GM12892 (cell line): Measurements from ENCODE around the gene RFTN2. TPM values are rescaled to one million over a fixed set of nuclear protein-coding genes. Genes with fewer than 3 reads are reported as not detected.
"Not testable (repeated sequence)": the region's sequence is repeated elsewhere in the genome, so short reads cannot be mapped to it uniquely, and the experiment has no call there.

ENCODE experiments used
- DNase-seq: peaks from one replicate; pipeline ENCODE4 v3.0.0; 2011; ENCODE audit not compliant: insufficient read length
- FAIRE-seq: peaks from 2 replicates; lab custom pipeline; 2011; peaks lifted over from hg19 to GRCh38; lab: Jason Lieb, UNC
- POLR2A ChIP-seq: IDR thresholded peaks from 2 replicates; pipeline ENCODE4 v1.6.1; 2011; ENCODE audit warnings: low read depth, low read length, control low read depth
- POLR2AphosphoS5 ChIP-seq: IDR thresholded peaks from 2 replicates; pipeline ENCODE4 v1.6.1; 2011; ENCODE audit warnings: low read depth, low read length, control low read depth
- TAF1 ChIP-seq: IDR thresholded peaks from 2 replicates; pipeline ENCODE4 v1.6.1; 2011; ENCODE audit warnings: low read depth, mild to moderate bottlenecking, control low read depth, low read length, borderline replicate concordance
- polyA plus RNA-seq: library from polyadenylated mRNA; unstranded; fragments of >200 nt; gene quantifications from one replicate; pipeline ENCODE4 v1.2.1, GENCODE V29; 2012; ENCODE audit warnings: missing spikeins, inconsistent platforms; ENCODE audit not compliant: missing spikeins

RFTN2 gene
- 0.34 TPM for polyA plus RNA-seq

GRCh38 chr2:197675246-197675645 is at the start of gene RFTN2:
Gene RFTN2, minus strand, starts transcription at chr2:197675587. Its CDS starts 129 bp downstream, at chr2:197675458.
- no peak for DNase-seq
- TF ChIP-seq POLR2AphosphoS5 (no peak), TAF1 (no peak), POLR2A (no peak)
- FAIRE-seq = no peak

GRCh38 chr2:197717863-197718262 is 42.5 kb upstream of the RFTN2 start:
- no peak for FAIRE-seq
- no peak for TF ChIP-seq POLR2AphosphoS5
- TF ChIP-seq TAF1 = no peak
- no peak for TF ChIP-seq POLR2A
- no peak for DNase-seq

- no peak for TF ChIP-seq POLR2AphosphoS5
- no peak for TF ChIP-seq POLR2A
- TF ChIP-seq TAF1 = no peak
- no peak for FAIRE-seq
Observed at GRCh38 chr2:197713271-197713670, 37.9 kb upstream of the RFTN2 start.

GRCh38 chr2:197711578-197711977 is 36.2 kb upstream of the RFTN2 start:
- DNase-seq (no peak), FAIRE-seq (no peak)
- TF ChIP-seq TAF1 (no peak), POLR2A (no peak), POLR2AphosphoS5 (no peak)

More at GRCh38 chr2:197713271-197713670, 37.9 kb upstream of the RFTN2 start:
- DNase-seq = no peak

GRCh38 chr2:197710424-197711042 is 35.1 kb upstream of the RFTN2 start:
- DNase-seq (peak; percentile 25), FAIRE-seq (peak; percentile 82)
- TF ChIP-seq TAF1 (no peak), POLR2A (no peak), POLR2AphosphoS5 (no peak)

GRCh38 chr2:197709140-197709539 is 33.8 kb upstream of the RFTN2 start:
- not testable (repeated sequence) for FAIRE-seq, DNase-seq

GRCh38 chr2:197708331-197708730 is 32.9 kb upstream of the RFTN2 start:
- FAIRE-seq (no peak), DNase-seq (no peak)
- TF ChIP-seq POLR2AphosphoS5 (no peak), TAF1 (no peak), POLR2A (no peak)

GRCh38 chr2:197707316-197708213 is 32.2 kb upstream of the RFTN2 start:
- FAIRE-seq (peak; percentile 84), DNase-seq (no peak)
- TF ChIP-seq POLR2A = no peak
- TF ChIP-seq TAF1 = no peak
- no peak for TF ChIP-seq POLR2AphosphoS5

- TF ChIP-seq POLR2AphosphoS5 (no peak), TAF1 (no peak), POLR2A (no peak)
- DNase-seq (no peak), FAIRE-seq (no peak)
Observed at GRCh38 chr2:197706839-197707207, 31.4 kb upstream of the RFTN2 start.

GRCh38 chr2:197705912-197706838 is 30.8 kb upstream of the RFTN2 start:
- DNase-seq (no peak), FAIRE-seq (peak; percentile 63)
- TF ChIP-seq POLR2AphosphoS5 (no peak), TAF1 (no peak), POLR2A (no peak)

GRCh38 chr2:197705121-197705911 is 29.9 kb upstream of the RFTN2 start, which contains the start of gene MARS2:
Gene MARS2, plus strand, starts transcription at chr2:197705369. Its CDS starts 37 bp downstream, at chr2:197705406.
- TF ChIP-seq POLR2A = peak; percentile 97
- peak; percentile 97 for TF ChIP-seq POLR2AphosphoS5
- TF ChIP-seq TAF1 = 0 out of 2 replicates have a peak, but pooled peaks have one; percentile 60
- FAIRE-seq = peak; percentile 99
- DNase-seq = peak; percentile 80
